ENCODE results near the gene GREB1L. TPM values are rescaled to one million over a fixed set of nuclear protein-coding genes. Genes with fewer than 3 reads are reported as not detected.
A peak's percentile ranks its signal among the peaks of the same experiment; 100 is the strongest.

GREB1L gene
- total RNA-seq, 6 experiments from 2014 or later = 3.1 to 7.9 (median 5.7) TPM

DNA sequence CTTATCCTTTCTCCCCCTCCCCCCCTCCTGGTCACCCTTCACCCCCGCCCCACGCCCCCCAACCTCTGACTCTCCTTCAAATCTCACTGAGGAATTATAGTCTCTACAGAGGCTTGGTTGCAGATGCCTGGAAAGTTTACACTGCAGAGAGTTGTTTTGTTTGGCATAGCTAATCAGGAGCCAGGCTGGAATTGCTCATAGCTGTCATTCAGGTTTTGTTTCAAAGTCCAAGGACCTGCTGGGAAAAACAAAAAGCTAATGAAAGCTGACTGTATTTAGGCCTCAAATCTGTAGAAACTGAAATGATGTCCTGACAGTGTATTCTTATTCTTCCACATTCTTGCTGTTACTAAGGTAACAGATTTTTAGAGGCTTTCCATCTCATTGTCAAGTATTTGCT lies 22.6 kb downstream of the GREB1L start:
- Histone ChIP-seq H3K36me3 (no peaks in the 10 kb centered on the region), H3K27ac (peak overlapping the region; percentile 47 to 81 (median 58)), H3K4me1 (peaks cover 0 to 24% (median 2%) of the 10 kb centered on the region in 4 donors), H3K27me3 (no peaks in the 10 kb centered on the region), H3K9me3 (no peaks in the 10 kb centered on the region), H3K4me3 (no peak overlapping the region)
- DNase-seq (peak in 1 of 3 donors; percentile 60), ATAC-seq (peak; percentile 98 to 99 (median 99))
- no peak for TF ChIP-seq POLR2A (IDR thresholded peaks at IDR 0.05)
- TF ChIP-seq, protein P1, sequence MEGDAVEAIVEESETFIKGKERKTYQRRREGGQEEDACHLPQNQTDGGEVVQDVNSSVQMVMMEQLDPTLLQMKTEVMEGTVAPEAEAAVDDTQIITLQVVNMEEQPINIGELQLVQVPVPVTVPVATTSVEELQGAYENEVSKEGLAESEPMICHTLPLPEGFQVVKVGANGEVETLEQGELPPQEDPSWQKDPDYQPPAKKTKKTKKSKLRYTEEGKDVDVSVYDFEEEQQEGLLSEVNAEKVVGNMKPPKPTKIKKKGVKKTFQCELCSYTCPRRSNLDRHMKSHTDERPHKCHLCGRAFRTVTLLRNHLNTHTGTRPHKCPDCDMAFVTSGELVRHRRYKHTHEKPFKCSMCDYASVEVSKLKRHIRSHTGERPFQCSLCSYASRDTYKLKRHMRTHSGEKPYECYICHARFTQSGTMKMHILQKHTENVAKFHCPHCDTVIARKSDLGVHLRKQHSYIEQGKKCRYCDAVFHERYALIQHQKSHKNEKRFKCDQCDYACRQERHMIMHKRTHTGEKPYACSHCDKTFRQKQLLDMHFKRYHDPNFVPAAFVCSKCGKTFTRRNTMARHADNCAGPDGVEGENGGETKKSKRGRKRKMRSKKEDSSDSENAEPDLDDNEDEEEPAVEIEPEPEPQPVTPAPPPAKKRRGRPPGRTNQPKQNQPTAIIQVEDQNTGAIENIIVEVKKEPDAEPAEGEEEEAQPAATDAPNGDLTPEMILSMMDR (IDR thresholded peaks at IDR 0.05) = no peak
- 22% methylated on average over 2 of the region's 2 CpGs for WGBS (ENCODE audit: insufficient coverage, low coverage, low lambda C conversion rate, missing lambda C conversion rate)
- intact Hi-C loops (cut with DNase I) = no loop called here

DNA sequence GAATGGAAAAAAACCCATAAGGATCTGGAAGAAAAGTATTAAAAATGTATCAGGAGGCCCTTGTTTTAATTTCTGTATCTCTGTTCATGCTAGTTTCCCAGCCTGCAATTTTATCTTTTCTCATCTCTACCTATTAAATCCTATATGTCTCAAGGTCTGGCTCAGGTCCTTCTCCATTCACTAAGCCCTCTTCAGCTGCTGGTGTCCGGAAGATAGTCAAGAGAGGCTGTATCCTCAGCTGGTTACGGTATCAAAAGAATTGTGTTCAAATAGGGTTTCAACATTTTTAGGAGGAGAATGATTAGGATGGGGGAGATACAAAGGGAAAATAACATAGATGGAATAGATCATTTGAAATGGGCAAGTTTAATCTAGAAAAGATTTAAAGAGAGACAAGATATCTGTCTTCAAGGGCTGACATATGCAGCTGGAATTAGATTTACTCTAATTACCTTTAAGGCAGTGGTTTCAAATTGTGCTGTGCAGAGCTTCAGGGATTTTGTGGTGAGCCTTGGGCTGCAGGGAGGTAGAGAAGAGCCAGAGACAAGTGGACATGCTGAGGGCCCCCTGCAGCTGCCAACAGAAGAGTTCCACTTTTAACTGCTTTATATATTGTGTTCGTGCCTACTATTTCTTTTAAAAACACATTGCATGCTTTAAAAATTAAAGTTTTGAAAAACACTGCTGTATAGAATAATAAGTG lies 24.1 kb downstream of the GREB1L start:
- H3K4me1 ChIP-seq = peaks cover 0 to 24% (median 2%) of the 10 kb centered on the region in 4 donors
- H3K9me3 ChIP-seq = no peaks in the 10 kb centered on the region
- H3K4me3 ChIP-seq = no peak overlapping the region
- H3K36me3 ChIP-seq = no peaks in the 10 kb centered on the region
- H3K27me3 ChIP-seq = no peaks in the 10 kb centered on the region
- no peak for ATAC-seq
- intact Hi-C loops (cut with DNase I) = no loop called here
- TF ChIP-seq, protein P1 (IDR thresholded peaks at IDR 0.05) = no peak
- no peak for TF ChIP-seq POLR2A (IDR thresholded peaks at IDR 0.05)
- 84% methylated on average over 3 of the region's 3 CpGs for WGBS (ENCODE audit: insufficient coverage, low coverage, low lambda C conversion rate, missing lambda C conversion rate)
- no peak overlapping the region for H3K27ac ChIP-seq
- no peak for DNase-seq

DNA sequence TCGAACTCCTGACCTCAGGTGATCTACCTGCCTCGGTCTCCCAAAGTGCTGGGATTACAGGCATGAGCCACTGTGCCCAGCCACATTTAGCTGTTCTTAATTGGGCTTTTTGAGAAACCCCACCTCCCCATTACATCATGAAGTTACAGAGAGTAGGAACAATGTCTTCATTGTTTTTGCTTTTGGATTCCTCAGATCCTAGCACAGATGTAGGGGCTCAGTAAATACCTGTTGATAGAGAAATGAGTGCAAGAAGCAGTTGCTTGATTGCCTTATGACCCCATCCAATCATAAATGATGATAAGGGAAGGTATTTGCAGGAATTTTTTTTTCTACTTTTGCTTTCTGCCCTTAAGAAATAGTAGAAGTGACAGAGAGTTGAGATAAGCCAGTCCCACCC lies 25.4 kb downstream of the GREB1L start:
- no peak overlapping the region for H3K27ac ChIP-seq
- H3K9me3 ChIP-seq = no peaks in the 10 kb centered on the region
- H3K4me3 ChIP-seq = no peak overlapping the region
- DNase-seq (no peak), ATAC-seq (no peak)
- intact Hi-C loops (cut with DNase I) = no loop called here
- WGBS (ENCODE audit: insufficient coverage, low coverage, low lambda C conversion rate, missing lambda C conversion rate) = 100% methylated on average over 1 of the region's 2 CpGs
- no peaks in the 10 kb centered on the region for H3K27me3 ChIP-seq
- peaks cover 0 to 24% (median 2%) of the 10 kb centered on the region in 4 donors for H3K4me1 ChIP-seq
- TF ChIP-seq, protein P1 (IDR thresholded peaks at IDR 0.05) = no peak
- TF ChIP-seq POLR2A (IDR thresholded peaks at IDR 0.05) = no peak
- no peaks in the 10 kb centered on the region for H3K36me3 ChIP-seq

DNA sequence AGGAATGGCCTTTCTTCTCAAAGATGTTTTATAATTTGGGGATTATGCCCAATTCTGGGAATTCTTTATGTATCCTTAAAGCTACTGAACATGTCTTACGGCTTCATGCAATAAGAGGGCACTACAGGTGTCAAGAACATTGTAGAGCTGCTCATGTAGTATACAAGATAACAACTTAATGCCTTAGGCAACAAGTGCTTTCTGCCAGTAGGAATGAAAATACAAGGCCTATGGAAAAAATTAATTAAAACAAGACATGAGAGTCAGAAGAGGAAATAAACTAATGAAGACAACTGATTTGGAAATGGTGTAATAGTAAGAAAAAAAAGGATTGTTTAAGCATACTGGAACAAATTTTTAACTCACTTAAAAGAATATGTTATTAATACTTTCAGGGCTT lies 27.3 kb downstream of the GREB1L start:
- no peak for DNase-seq

More for the DNA sequence above, 27.3 kb downstream of the GREB1L start:
- intact Hi-C loops (cut with DNase I) = no loop called here
- Histone ChIP-seq H3K27ac (no peak overlapping the region), H3K36me3 (no peaks in the 10 kb centered on the region), H3K27me3 (no peaks in the 10 kb centered on the region), H3K9me3 (no peaks in the 10 kb centered on the region), H3K4me3 (no peak overlapping the region), H3K4me1 (peaks cover 0 to 20% (median under 1%) of the 10 kb centered on the region in 4 donors)
- no peak for ATAC-seq
- WGBS (ENCODE audit: insufficient coverage, low coverage, low lambda C conversion rate, missing lambda C conversion rate) = 0% methylated on average over 1 of the region's 1 CpG
- TF ChIP-seq, protein P1 (IDR thresholded peaks at IDR 0.05) = no peak
- no peak for TF ChIP-seq POLR2A (IDR thresholded peaks at IDR 0.05)

Data from right lobe of liver (tissue), 6 donors.